Activated T-cell treated with anti-CD3 and anti-CD28 coated beads, Interleukin-2, amount 50 U/mL, for 72 hours (primary cell): ENCODE measurements around the gene DDAH2. TPM values are rescaled to one million over a fixed set of nuclear protein-coding genes. Genes with fewer than 3 reads are reported as not detected.

ENCODE experiments used
- ATAC-seq, 2 donors: fragments of 150-1000 bp; cut with Tn5 transposase; replicated peaks in 1 of 2; 2 replicates each; pipeline ENCODE4 v1.10.0; 2021; ENCODE audit warnings: moderate library complexity in 2 of 2, mild to moderate bottlenecking in 1 of 2
- DNase-seq, 2 donors: peaks; one replicate each; pipeline ENCODE4 v3.0.0; 2021 to 2022; ENCODE audit warnings: mixed read lengths in 1 of 2
- H3K27ac Mint-ChIP-seq: one replicate; pipeline ENCODE4 v1.8.0; 2022; ENCODE audit warnings: mild to moderate bottlenecking, moderate library complexity, mixed read lengths
- H3K27me3 Mint-ChIP-seq: one replicate; pipeline ENCODE4 v1.8.0; 2022; ENCODE audit warnings: low read depth, mixed read lengths
- H3K36me3 Mint-ChIP-seq, 2 donors: one replicate each; pipeline ENCODE4 v1.8.0; 2022; ENCODE audit warnings: mixed read lengths in 2 of 2, mild to moderate bottlenecking in 1 of 2; ENCODE audit not compliant: insufficient read depth in 2 of 2
- H3K4me1 Mint-ChIP-seq: one replicate; pipeline ENCODE4 v1.8.0; 2022; ENCODE audit warnings: low read depth, mixed read lengths
- H3K4me3 Mint-ChIP-seq, 2 donors: one replicate each; pipeline ENCODE4 v1.8.0; 2022; ENCODE audit warnings: mild to moderate bottlenecking in 2 of 2, mixed read lengths in 2 of 2, moderate library complexity in 2 of 2
- H3K9me3 Mint-ChIP-seq, 2 donors: one replicate each; pipeline ENCODE4 v1.8.0; 2022; ENCODE audit warnings: mixed read lengths in 2 of 2
- total RNA-seq, 2 donors: library from RNA; stranded (reverse); gene quantifications; one replicate each; pipeline ENCODE4 v1.2.3, GENCODE V29; 2022

Gene DDAH2
- total RNA-seq, 2 donors from 2014 or later = 19.0 to 19.6 TPM

GRCh38 chr6:31723245-31723979, 5.7 kb downstream of the DDAH2 start, which contains the start of gene MPIG6B:
Gene MPIG6B (plus strand): TSS chr6:31723373. CDS start chr6:31723384, 11 bp downstream.
- peaks cover 0 to 2% of the 10 kb centered on the region in 2 donors for H3K36me3 Mint-ChIP-seq
- peaks cover 37% of the 10 kb centered on the region for H3K4me1 Mint-ChIP-seq
- no peak within 1 kb of the TSS for H3K4me3 Mint-ChIP-seq
- no peak for DNase-seq
- H3K9me3 Mint-ChIP-seq = no peaks in the 10 kb centered on the region
- no peak within 1 kb of the TSS for H3K27ac Mint-ChIP-seq
- H3K27me3 Mint-ChIP-seq = no peaks in the 10 kb centered on the region
- ATAC-seq = no peak

GRCh38 chr6:31722173-31722572, 6.9 kb downstream of the DDAH2 start:
- Mint-ChIP-seq H3K27ac (no peak overlapping the region), H3K4me3 (no peak overlapping the region), H3K27me3 (no peaks in the 10 kb centered on the region), H3K4me1 (peaks cover 28% of the 10 kb centered on the region), H3K9me3 (no peaks in the 10 kb centered on the region), H3K36me3 (peaks cover 0 to 2% of the 10 kb centered on the region in 2 donors)
- no peak for DNase-seq
- ATAC-seq = no peak

DNA sequence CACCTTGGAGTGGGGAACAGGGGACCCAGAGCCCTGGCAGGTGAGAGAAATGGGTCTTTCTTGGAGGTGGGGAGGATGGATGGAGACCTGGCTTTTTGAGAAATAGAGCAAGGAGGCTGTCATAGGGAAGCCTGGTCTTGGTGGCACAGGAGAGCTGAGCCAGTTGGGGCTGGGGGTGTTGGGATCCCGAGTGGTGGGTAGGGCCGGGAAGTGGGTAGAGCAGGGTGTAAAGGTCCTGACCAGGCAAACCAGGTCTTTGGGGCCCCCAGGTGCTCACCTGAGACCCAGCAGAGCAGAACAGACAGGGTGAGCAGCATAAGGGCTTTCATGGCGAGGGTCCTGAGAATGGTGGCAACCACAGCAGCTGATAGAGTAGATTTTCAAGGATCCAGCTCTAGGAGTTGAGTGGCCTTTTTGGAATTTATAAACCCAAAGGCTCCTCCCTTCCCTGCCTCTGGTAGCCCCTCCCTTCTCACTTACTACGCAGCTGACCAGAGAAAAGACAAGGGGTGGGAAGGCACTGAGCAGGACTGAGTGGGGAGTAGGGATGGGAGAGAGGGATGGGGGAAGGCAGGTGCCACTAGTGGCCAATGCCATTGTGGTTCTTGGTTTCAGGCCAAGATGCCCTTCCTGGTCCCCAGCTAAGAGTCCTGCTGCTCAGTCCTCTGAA, 7.6 kb downstream of the DDAH2 start, which contains the start of gene LY6G6C:
TSS of gene LY6G6C (minus strand) at position 396 of the 670 bp plus-strand sequence. CDS start at position 329, 67 bp downstream.
- ATAC-seq (no peak), DNase-seq (no peak)
- no peak within 1 kb of the TSS for H3K27ac Mint-ChIP-seq
- peaks cover 0 to 2% of the 10 kb centered on the region in 2 donors for H3K36me3 Mint-ChIP-seq
- peaks cover 21% of the 10 kb centered on the region for H3K4me1 Mint-ChIP-seq
- no peaks in the 10 kb centered on the region for H3K9me3 Mint-ChIP-seq
- H3K4me3 Mint-ChIP-seq = no peak within 1 kb of the TSS
- H3K27me3 Mint-ChIP-seq = no peaks in the 10 kb centered on the region

- DNase-seq (no peak), ATAC-seq (no peak)
- peaks cover 9% of the 10 kb centered on the region for H3K4me1 Mint-ChIP-seq
- no peak overlapping the region for H3K4me3 Mint-ChIP-seq
- no peaks in the 10 kb centered on the region for H3K27me3 Mint-ChIP-seq
- H3K27ac Mint-ChIP-seq = no peak overlapping the region
- H3K36me3 Mint-ChIP-seq = no peaks in the 10 kb centered on the region
- no peaks in the 10 kb centered on the region for H3K9me3 Mint-ChIP-seq
Observed at GRCh38 chr6:31720196-31720770, 8.8 kb downstream of the DDAH2 start.

DNA sequence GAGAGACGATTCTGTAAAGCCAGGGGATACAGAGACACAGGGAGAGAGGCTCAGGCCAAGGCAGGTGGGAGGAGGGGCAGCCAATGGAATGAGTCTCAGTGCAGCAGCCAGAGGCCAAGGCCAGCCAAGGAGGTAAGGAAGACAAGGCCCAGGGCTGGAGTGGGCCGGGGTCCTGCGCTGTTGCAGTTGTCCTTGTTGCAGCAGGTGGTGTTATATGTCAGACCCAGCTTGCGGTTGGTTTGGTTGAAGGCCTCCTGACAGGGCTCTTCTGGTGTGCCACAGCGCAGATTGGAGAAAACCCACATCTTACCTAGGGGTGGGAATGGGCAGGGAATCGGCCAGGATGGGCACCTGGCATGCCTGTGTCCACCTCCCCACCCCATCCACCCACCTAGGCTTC, 10.1 kb downstream of the DDAH2 start:
- no peak for ATAC-seq
- H3K4me3 Mint-ChIP-seq = no peak overlapping the region
- no peak overlapping the region for H3K27ac Mint-ChIP-seq
- H3K9me3 Mint-ChIP-seq = no peaks in the 10 kb centered on the region
- peaks cover 13% of the 10 kb centered on the region for H3K4me1 Mint-ChIP-seq
- DNase-seq = no peak
- H3K27me3 Mint-ChIP-seq = peaks cover 3% of the 10 kb centered on the region
- H3K36me3 Mint-ChIP-seq = no peaks in the 10 kb centered on the region

DNA sequence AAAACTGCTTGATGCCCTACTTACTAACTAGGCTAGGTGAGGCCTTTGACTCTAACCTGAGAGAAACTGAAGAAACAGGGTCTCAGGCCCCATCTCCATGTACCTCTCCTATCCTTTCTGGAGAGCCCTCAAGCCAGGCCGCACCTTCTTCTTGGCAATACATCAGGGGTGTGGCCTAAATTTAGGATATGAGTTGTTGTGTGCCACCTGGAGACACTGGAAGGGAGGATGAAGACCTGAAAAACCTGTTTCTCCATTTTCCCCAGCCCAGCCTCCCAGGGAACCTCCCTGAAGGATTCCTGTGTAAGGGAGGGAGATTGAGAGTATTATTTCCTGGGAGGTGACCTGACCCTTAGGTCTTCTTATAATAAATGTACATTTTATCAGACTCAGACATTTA, 10.8 kb downstream of the DDAH2 start:
- peaks cover 13% of the 10 kb centered on the region for H3K4me1 Mint-ChIP-seq
- peaks cover 6% of the 10 kb centered on the region for H3K27me3 Mint-ChIP-seq

DNA sequence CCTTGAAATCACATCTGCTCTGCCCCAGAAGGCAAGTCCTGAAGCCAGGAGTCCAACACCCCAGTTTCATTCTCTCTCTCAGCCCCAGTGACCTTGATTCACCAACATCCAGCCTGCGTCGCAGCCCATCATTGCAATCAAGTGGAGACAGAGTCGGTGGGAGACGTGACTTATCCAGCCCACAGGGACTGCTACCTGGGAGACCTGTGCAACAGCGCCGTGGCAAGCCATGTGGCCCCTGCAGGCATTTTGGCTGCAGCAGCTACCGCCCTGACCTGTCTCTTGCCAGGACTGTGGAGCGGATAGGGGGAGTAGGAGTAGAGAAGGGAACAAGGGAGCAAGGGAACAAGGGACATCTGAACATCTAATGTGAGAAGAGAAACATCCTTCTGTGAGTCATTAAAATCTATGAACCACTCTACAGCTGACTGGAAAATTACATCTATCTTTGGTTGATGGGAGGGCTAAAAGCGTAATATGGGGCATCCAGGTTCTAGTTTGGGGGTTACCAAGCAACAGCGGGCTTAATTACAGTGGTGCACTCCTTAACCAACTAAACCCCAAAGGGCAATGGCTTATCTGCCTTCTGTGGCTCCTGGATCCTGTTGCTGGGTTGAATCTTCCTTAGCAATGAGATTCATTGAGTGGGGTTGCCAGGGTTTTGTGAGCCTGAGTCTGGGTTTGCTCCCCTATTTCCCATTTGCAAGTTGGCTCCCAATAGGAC, 11.4 kb downstream of the DDAH2 start:
- H3K27ac Mint-ChIP-seq = no peak overlapping the region
- H3K4me3 Mint-ChIP-seq = no peak overlapping the region
- DNase-seq = no peak
- ATAC-seq = no peak
- peaks cover 11% of the 10 kb centered on the region for H3K4me1 Mint-ChIP-seq
- no peaks in the 10 kb centered on the region for H3K9me3 Mint-ChIP-seq
- peaks cover 6% of the 10 kb centered on the region for H3K27me3 Mint-ChIP-seq
- H3K36me3 Mint-ChIP-seq = no peaks in the 10 kb centered on the region

More for the DNA sequence above, 10.8 kb downstream of the DDAH2 start:
- no peak for ATAC-seq
- H3K9me3 Mint-ChIP-seq = no peaks in the 10 kb centered on the region
- H3K27ac Mint-ChIP-seq = no peak overlapping the region
- DNase-seq = no peak
- no peak overlapping the region for H3K4me3 Mint-ChIP-seq
- no peaks in the 10 kb centered on the region for H3K36me3 Mint-ChIP-seq

GRCh38 chr6:31715022-31715958, 13.8 kb downstream of the DDAH2 start, which contains the start of gene LY6G6D:
Gene LY6G6D (plus strand): TSS chr6:31715348. CDS start chr6:31715356, 8 bp downstream.
- no peak within 1 kb of the TSS for H3K27ac Mint-ChIP-seq
- peaks cover 15% of the 10 kb centered on the region for H3K4me1 Mint-ChIP-seq
- no peaks in the 10 kb centered on the region for H3K9me3 Mint-ChIP-seq
- ATAC-seq (no peak), DNase-seq (no peak)
- H3K4me3 Mint-ChIP-seq = no peak within 1 kb of the TSS
- no peaks in the 10 kb centered on the region for H3K36me3 Mint-ChIP-seq
- peaks cover 6% of the 10 kb centered on the region for H3K27me3 Mint-ChIP-seq

- H3K36me3 Mint-ChIP-seq = no peaks in the 10 kb centered on the region
- H3K9me3 Mint-ChIP-seq = no peaks in the 10 kb centered on the region
- DNase-seq (no peak), ATAC-seq (no peak)
- H3K4me1 Mint-ChIP-seq = peaks cover 15% of the 10 kb centered on the region
- no peak overlapping the region for H3K4me3 Mint-ChIP-seq
- H3K27ac Mint-ChIP-seq = no peak overlapping the region
- H3K27me3 Mint-ChIP-seq = peaks cover 6% of the 10 kb centered on the region
Observed at GRCh38 chr6:31713991-31714684, 15.0 kb downstream of the DDAH2 start.

- peaks cover 15% of the 10 kb centered on the region for H3K4me1 Mint-ChIP-seq
- peaks cover 6% of the 10 kb centered on the region for H3K27me3 Mint-ChIP-seq
- no peak overlapping the region for H3K27ac Mint-ChIP-seq
- H3K9me3 Mint-ChIP-seq = no peaks in the 10 kb centered on the region
- DNase-seq (no peak), ATAC-seq (no peak)
- no peaks in the 10 kb centered on the region for H3K36me3 Mint-ChIP-seq
- no peak overlapping the region for H3K4me3 Mint-ChIP-seq
Observed at GRCh38 chr6:31713465-31713864, 15.6 kb downstream of the DDAH2 start.

GRCh38 chr6:31712296-31712695, 16.8 kb downstream of the DDAH2 start:
- no peak overlapping the region for H3K27ac Mint-ChIP-seq
- no peaks in the 10 kb centered on the region for H3K9me3 Mint-ChIP-seq
- H3K4me1 Mint-ChIP-seq = peaks cover 15% of the 10 kb centered on the region
- H3K4me3 Mint-ChIP-seq = no peak overlapping the region
- peaks cover 6% of the 10 kb centered on the region for H3K27me3 Mint-ChIP-seq
- no peaks in the 10 kb centered on the region for H3K36me3 Mint-ChIP-seq
- ATAC-seq = peak; percentile 44 to 52
- no peak for DNase-seq
